Measurements from ENCODE around the gene CGN.

CGN gene, protein sequence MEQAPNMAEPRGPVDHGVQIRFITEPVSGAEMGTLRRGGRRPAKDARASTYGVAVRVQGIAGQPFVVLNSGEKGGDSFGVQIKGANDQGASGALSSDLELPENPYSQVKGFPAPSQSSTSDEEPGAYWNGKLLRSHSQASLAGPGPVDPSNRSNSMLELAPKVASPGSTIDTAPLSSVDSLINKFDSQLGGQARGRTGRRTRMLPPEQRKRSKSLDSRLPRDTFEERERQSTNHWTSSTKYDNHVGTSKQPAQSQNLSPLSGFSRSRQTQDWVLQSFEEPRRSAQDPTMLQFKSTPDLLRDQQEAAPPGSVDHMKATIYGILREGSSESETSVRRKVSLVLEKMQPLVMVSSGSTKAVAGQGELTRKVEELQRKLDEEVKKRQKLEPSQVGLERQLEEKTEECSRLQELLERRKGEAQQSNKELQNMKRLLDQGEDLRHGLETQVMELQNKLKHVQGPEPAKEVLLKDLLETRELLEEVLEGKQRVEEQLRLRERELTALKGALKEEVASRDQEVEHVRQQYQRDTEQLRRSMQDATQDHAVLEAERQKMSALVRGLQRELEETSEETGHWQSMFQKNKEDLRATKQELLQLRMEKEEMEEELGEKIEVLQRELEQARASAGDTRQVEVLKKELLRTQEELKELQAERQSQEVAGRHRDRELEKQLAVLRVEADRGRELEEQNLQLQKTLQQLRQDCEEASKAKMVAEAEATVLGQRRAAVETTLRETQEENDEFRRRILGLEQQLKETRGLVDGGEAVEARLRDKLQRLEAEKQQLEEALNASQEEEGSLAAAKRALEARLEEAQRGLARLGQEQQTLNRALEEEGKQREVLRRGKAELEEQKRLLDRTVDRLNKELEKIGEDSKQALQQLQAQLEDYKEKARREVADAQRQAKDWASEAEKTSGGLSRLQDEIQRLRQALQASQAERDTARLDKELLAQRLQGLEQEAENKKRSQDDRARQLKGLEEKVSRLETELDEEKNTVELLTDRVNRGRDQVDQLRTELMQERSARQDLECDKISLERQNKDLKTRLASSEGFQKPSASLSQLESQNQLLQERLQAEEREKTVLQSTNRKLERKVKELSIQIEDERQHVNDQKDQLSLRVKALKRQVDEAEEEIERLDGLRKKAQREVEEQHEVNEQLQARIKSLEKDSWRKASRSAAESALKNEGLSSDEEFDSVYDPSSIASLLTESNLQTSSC

DNA sequence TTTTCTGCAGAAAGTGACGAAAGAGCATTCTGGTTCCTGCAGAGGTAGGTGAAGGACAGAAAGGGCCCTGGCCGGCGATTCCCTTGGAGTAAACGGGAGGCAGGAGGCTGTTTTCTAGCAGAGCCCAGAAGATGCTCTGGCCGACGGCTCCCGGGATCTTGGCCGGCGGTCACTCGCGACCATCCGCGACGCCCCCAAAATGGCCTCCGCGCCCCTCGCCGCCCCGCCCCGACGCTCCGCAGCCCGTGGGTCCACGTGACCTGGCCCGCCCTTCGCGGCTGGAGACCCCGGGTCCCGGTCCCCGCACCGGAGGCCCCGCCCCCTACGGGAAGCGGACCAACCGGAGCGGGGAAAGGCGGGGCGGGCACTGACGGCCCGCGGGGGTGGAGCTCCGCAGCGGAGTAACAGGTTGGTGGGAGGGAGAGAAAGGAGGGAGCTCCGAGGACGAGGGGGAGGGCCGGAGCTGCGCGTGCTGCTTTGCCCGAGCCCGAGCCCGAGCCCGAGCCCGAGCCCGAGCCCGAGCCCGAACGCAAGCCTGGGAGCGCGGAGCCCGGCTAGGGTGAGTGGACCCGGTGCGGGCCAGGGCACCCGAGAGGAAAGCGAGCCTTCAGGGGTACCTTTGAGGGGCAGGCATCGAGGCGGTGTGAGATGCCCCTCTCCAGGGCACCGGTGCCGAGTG is at the start of gene CGN:
Gene CGN (plus strand): TSS at position 431 of the 679 bp plus-strand sequence. CDS start 7,133 bp downstream, outside the sequence.
- peak; percentile 58 to 70 (median 70) for DNase-seq (ENCODE audit: low read depth in 3 of 3, low spot score in 1 of 3)

DNA sequence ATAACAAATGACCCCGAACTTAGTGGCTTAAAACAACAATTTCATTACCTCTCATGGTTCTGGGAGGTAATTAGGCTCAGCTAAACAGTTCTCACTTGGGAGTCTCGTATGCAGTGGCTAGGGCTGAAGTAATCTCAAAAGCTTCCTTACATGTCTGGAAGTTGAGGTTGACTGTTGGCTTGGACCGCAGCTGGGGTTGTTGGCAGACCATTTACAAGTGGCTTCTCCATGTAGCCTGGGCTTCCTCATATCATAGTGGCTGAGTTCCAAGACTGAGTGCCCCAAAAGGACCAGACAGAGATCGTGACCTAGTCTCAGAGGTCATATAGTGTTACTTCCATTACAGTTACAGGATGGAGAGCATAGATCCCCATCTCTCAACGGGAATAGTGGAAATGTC is 49.5 kb upstream of the CGN start:
- DNase-seq (ENCODE audit: low read depth in 3 of 3, low spot score in 1 of 3): no peak

DNA sequence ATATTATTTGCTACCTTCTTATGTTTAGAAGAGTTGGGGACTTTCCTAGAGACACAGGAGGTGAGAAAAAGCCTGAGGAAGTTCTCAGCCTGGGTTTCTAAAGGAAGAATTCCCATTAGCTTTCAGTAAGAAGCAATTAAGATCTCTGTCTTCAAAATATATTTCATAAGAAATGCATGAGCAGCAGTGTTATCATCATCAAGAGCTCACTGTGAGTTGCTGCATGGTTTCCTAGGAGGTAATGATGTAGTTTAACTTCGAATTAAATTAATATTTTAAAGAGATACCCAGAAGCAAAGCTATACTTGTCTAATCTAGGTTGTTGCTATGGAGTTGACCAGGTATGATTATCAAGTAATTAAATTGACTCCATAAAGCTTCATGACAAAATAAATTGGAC is 46.2 kb upstream of the CGN start:
- no peak for DNase-seq (ENCODE audit: low read depth in 3 of 3, low spot score in 1 of 3)

DNA sequence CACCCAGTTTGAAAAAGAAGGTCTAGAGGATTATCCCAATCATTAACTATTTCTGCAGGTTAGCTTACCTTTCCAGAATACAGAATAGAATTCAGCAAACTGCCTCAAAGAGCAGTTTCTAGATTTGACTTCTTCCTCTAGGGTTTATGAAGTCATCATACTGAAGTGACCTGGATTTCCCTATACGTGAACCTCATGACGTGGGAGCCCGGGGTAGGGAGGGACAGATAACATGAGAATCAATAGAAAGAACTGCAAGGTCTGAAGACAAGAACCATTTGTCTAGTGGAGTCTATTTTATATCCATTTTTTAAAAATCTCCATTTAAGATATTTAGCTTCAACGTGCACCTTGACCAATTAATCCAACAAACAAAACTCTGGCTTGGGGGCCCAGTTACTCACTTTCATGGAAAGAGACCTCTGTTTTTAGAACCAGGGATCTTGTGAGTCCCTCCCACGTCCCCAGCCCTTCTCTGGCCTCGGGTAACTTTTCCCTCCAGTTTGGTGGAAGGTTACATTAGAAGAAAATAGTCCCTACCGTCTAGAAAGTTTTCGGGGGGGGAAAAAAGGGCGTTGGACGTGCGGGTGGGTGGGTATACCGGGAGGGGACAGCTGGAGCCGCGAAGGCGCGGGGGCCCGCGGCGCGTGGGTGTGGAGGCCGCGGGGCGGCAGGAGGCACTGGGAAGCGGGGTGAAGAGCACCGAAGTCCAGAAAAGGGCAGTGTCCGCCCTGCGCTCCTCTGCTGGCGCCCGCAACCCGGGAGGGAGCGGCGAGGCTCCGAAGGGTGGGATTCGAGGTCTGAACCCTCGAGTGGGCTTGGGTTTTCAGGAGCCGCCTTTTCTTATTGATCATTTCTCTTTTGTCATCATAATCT is 38.1 kb upstream of the CGN start:
- peak in 1 of 3 donors; percentile 18 for DNase-seq (ENCODE audit: low read depth in 3 of 3, low spot score in 1 of 3)

DNA sequence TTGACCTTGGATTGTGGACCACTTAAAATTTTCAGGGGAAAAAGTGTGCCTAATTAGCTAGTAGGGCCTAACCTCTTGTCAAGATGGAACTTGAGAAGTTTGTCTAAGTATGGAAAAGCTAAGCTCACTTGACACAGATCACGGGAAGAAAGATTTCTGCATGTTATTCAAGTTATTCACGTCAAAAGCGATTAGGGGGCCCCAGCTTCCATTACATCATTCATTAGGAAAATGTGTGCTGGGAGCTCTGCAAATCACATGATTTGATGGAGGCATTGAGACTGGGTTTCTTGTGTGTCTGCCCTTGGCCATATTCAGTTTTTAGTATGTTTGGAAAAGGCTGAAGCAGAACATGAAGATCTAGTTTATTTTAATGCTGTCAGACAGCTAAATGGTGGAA is 36.4 kb upstream of the CGN start:
- DNase-seq (ENCODE audit: low read depth in 3 of 3, low spot score in 1 of 3): no peak

DNA sequence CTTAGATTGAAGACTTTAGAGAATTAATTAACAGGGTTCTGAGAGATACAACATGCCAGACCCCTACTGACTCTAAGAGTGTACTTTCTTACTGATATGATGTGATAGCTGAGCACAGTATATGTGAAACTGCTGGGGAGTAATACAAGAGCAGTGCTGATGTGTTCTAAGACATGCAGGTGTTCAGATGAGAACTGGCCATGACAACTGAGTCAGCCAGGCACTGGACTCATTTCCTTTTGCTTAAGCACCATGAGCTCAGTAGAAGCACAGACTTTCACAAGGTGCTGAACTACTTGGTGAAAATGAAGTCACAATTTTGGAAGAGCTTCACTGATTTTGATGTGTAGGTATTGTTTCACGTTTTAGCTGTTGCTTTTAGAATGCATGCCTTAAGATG is 36.0 kb upstream of the CGN start:
- no peak for DNase-seq (ENCODE audit: low read depth in 3 of 3, low spot score in 1 of 3)

DNA sequence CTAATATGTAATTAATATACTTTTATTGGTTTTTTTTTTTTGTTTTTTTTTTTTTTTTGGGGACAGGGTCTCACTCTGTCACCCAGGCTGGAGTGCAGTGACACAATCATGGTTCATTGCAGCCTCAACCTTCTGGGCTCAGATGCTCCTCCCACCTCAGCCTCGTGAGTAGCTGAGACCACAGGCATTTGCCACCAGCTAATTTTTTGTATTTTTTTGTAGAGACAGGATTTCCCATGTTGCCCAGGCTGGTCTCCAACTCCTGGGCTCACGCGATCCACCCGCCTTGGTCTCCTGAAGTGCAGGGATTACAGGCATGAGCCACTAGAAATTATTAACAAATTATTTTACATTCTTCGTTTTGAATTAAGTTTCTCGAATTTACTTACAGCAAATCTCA is 35.1 kb upstream of the CGN start:
- no peak for DNase-seq (ENCODE audit: low read depth in 3 of 3, low spot score in 1 of 3)

DNA sequence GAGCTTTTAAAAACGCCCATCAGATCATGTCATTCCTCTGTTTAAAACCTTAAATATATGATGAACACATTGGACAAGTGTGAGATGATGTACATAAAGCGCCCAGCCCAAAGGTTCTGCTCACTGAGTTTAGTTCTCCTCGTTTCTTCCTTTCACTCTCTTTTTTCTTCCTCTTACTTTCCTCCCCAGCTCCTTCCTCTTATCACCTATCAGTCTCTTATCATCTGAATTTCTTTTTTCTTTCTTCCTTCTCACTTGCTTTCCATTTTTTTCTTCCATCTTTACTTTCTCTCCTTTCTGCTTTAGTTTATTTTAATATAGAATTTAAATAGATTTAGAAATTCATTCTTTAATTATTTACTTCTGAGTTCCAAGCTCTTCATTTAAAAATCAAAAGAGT is 34.1 kb upstream of the CGN start:
- DNase-seq (ENCODE audit: low read depth in 3 of 3, low spot score in 1 of 3): no peak

DNA sequence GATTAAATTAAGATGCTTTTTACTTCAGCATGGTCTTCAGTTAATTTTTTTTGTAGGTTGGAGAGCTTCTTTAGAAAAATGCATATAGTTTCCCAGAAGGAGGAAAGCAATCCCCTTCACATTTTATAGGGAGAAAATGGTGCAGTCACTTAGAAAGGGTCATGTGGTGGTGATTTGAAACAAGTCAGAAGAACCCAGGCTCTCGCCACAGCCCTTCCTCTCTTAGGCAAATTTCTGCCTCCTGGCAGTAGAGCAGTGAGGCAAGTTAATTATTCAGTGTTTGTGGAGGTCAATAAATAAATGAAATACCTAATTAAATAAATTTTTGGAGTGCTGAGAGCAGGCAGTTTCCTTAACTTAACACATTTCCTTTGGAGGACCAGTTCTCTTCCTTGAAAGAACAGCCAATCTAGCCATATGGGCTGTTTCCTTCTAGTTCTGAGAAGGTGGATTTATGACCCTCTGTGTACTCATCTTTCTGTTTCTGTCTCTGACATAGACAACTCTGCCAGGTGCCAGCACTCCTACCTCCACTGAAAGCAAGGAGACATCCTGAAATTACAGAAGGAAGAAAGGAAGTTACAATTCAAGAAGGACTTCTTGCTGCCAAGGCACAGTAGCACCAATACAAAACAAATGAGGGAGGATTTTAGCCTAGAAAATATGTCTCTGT is 32.9 kb upstream of the CGN start:
- no peak for DNase-seq (ENCODE audit: low read depth in 3 of 3, low spot score in 1 of 3)

DNA sequence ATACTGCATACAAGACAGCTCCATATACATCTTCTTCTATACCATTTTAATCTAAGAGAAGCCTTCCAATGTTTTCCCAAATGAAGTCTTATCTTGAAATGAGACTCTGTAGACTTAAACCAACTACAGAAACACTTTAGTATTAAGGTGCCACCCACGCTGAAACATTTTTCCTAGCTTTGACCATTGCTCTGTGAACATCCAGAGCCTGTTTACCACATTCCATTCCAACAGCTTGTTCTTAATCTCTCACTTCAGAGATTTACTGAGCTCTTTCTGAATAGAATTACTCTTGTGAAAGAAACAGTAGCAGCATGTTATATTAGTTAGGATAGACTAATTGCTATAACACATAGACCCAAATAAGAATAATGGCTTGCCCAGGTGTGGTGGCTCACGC is 32.3 kb upstream of the CGN start:
- DNase-seq (ENCODE audit: low read depth in 3 of 3, low spot score in 1 of 3): no peak

DNA sequence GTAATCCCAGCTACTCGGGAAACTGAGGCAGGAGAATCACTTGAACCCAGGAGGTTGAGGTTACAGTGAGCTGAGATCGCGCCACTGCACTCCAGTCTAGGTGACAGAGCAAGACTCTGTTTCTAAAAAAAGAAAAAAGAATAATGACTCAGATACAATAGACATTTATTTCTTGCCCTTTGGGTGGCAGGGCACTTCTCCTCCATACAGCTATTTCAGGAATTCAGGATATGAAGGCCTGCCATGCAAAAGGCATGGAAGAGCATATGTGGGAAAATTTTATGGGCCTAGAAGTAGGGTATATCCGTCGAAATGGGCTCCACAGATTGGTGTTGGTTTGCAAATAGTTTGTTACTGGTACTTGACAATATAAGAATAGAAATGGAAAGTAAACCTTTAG is 31.7 kb upstream of the CGN start:
- DNase-seq (ENCODE audit: low read depth in 3 of 3, low spot score in 1 of 3): no peak

DNA sequence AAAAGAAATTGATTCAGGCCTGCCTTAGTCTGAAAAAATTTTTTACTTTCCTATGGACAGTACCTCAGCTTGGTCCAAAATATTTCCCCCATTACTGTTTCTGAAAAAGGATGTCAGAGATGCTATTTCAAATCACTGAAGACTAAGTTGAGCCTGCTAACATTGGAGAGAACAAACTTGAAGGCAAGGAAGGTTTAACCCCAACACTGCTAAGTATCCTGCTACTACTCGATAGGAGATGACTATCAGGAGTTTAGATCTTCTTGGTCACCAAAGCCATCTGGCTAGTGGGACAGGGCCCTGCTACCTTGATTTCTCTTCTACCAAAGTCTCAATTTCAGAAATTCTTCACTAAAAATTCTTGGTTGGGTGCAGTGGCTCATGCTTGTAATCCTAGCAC is 29.2 kb upstream of the CGN start:
- DNase-seq (ENCODE audit: low read depth in 3 of 3, low spot score in 1 of 3): no peak

DNA sequence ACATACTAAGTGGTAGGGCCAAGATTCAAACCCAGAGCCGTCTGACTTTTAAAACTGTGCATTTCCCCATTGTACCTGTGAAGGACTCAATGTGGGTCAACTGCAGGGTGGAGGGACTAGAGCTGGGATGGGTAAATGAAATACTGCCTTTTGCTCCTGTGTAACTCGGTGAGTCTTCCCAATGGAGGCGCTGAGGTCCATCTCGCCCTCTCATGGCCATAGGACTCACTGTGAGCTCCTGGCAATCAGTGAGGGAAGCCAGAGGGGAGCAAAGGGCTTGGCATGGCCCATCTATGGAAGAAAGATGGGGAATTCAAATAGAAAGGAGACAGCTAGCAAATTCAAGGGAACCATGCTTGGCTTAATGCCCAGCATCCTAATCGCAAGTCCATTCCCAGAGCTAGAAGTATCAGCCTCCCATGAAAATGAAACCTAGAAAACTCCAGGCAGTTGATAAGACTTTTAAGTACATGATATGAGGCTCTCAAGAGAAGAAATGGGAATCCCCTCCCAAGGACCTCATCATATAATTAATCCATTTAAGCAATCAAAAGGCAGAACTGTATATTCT is 25.4 kb upstream of the CGN start:
- DNase-seq (ENCODE audit: low read depth in 3 of 3, low spot score in 1 of 3): no peak

DNA sequence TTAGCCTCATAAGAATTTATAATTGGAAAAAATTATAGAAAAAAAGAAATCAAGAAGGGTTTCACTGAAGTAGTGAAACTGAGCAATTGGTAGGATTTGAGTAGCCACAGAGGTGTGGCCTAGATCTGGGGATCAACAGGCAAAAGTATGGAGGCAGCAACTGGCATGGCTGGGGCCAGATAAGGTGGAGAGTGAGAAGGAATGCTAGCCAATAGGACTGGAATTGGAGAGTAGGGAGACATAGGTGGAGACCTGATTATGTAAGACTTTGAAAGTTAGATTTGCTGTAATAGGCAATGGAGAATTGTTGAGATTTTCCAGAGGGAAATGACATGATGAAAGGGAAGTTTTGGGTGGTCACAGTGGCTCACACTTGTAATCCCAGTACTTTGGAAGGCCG is 24.6 kb upstream of the CGN start:
- no peak for DNase-seq (ENCODE audit: low read depth in 3 of 3, low spot score in 1 of 3)

DNA sequence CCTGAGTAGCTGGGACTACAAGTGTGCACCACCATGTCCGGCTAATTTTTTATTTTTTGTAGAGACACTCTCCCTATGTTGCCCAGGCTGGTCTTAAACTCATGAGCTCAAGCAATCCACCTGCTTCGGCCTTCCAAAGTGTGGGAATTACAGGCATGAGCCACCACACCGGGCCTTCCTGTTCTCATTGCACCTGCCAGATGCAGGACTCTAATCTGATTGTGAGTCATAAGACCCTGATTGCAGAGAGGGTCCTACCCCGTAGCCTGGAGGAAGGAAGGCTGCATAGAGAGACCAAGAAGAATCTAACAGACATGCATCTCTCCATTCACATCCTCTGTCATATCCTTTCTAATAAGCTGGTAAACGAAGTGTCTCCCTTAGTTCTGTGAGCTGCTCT is 19.5 kb upstream of the CGN start:
- no peak for DNase-seq (ENCODE audit: low read depth in 3 of 3, low spot score in 1 of 3)

DNA sequence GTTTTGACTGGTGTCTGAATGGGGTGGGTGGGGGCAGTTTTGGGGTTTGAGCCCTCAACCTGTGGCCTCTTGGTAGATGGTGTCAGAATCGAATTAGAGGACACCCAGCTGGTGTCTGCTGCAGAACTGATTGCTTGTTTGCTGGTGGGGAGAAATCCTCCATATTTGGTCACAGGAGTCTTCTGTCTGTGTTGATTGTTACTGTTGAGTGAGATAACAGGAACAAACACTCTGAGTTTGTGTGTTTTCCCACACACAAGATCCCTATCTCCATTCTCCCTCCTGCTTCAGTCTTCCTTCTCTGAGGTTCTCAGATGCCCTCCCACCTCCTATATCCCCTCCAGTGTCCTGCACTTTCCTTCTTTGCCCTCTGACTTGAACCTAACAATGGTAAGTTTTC is 19.1 kb upstream of the CGN start:
- DNase-seq (ENCODE audit: low read depth in 3 of 3, low spot score in 1 of 3): no peak

DNA sequence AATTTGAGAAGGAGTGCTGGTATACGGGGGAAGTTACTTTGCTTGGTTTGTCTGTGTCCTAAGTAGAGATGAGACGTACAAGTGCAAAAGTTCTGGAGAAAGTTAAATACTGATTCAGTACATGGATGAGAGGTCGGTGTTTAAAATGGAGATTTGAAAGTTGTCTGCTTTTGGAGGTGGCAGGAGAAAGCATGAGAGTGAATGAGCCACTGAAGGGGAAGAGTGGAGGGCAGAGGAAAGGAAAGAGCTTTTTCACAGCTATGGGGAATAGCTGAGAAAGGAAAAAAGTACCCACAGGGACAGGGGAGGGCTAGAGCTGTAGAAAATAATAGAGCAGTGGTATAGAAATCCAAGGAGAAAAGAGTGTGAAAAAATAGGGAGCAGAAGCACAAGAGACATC is 18.1 kb upstream of the CGN start:
- DNase-seq (ENCODE audit: low read depth in 3 of 3, low spot score in 1 of 3): no peak

DNA sequence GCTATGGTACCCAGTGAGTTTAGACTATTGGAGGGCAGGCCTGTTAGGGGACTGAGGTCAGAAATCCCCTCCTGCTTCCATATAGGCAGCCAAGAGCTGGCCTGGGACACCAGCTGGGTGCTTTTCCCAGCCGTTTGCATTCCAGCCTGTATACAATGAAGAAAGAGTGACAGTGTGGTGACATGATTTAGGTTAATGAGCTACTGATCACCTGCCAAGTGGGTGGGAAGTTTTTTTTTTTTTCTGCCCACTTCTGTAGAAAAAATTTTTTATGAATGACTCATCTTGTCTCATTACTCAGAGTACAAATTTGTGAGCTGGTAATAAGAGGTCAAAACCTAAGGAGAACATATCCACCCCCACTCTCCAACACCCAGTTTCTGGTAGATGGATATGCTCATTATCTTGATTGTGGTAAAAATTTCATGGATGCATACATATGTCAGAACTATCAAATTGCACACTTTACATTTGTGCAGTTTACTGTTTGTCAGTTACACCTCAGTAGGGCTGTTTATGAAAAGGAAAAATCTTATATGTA is 16.4 kb upstream of the CGN start:
- DNase-seq (ENCODE audit: low read depth in 3 of 3, low spot score in 1 of 3): no peak

DNA sequence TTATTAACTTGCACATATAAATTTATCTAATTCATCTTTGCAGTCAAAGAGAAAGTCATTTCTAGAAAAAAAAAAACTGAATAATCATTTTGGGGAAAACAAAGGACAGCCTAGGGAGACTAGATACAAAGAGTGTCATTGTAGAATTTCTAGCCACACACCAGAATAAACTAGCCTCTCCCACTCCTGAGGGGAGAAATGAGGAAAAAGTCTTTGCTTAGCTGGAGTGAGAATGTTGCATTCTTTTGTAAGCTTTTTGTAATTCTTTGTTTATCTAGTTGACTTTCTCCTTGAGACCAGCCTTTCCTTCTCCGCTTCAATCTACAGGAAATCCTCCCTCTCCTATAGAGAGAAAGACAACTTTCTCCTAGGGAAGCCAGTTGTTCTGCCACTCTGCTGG is 15.9 kb upstream of the CGN start:
- no peak for DNase-seq (ENCODE audit: low read depth in 3 of 3, low spot score in 1 of 3)

Data from stimulated activated CD4-positive, alpha-beta T cell treated with anti-CD3 and anti-CD28 coated beads, TNF-alpha, amount 100 ng/mL, for 1 hour (primary cell).